GM12872 (cell line): ENCODE measurements around the gene WDR26.

ENCODE experiments used
- CTCF ChIP-seq: IDR thresholded peaks from 3 replicates; pipeline ENCODE4 v1.5.1; 2011; ENCODE audit warnings: low read depth, mild to moderate bottlenecking, low read length, moderate library complexity; ENCODE audit not compliant: insufficient read depth

WDR26 gene

GRCh38 chr1:224457782-224458144, 23.2 kb upstream of the WDR26 start:
- TF ChIP-seq CTCF, result no peak

- TF ChIP-seq CTCF, result no peak
Measured at GRCh38 chr1:224456637-224456953, 22.0 kb upstream of the WDR26 start.

GRCh38 chr1:224454402-224455055, 19.9 kb upstream of the WDR26 start:
- TF ChIP-seq CTCF, result no peak

GRCh38 chr1:224450561-224451350, 16.2 kb upstream of the WDR26 start:
- no peak for TF ChIP-seq CTCF

GRCh38 chr1:224450159-224450558, 15.6 kb upstream of the WDR26 start:
- TF ChIP-seq CTCF, result no peak

GRCh38 chr1:224448453-224449017, 13.9 kb upstream of the WDR26 start:
- no peak for TF ChIP-seq CTCF

GRCh38 chr1:224447971-224448370, 13.4 kb upstream of the WDR26 start:
- no peak for TF ChIP-seq CTCF
